ENCODE results near the gene GCN1. TPM values are rescaled to one million over a fixed set of nuclear protein-coding genes. Genes with fewer than 3 reads are reported as not detected.
A peak's percentile ranks its signal among the peaks of the same experiment; 100 is the strongest.

The GCN1 gene
- total and polyA plus RNA-seq, 2 donors (not counting 3 experiments of a cell fraction or from before 2014, with no cell fraction given), result 30.1 to 101 TPM

DNA sequence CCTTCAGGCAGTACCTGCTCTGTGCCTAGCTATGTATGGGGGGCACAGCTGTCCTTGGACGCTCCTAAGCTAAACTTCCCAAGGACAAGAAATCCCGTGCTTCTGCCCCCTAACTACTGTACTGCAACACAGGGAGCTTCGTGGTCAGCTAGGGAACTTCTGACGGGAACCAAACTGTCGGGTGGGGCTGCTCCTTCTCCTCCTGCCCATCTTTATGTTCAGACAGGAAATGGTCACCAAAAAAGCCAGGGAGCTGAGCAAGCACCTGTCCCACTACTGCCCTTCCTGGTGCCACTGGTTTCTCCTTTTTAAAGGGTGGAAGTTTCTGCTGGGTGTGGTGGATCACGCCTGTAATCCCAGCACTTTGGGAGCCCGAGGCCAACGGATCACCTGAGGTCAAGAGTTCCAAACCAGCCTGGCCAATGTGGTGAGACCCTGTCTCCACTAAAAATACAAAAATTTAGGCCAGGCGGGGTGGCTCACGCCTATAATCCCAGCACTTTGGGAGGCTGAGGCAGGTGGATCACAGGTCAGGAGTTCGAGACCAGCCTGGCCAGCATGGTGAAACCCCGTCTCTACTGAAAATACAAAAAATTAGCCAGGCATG is 44.4 kb upstream of the GCN1 start:
- H3K27ac ChIP-seq (ENCODE audit: insufficient read depth, low read depth, low read length), result peak overlapping the region; percentile 95
- TF ChIP-seq POLR2A (IDR thresholded peaks at IDR 0.05; ENCODE audit: low read depth, low read length) (no peak), GATA2 (IDR thresholded peaks at IDR 0.05; ENCODE audit: insufficient read depth, insufficient read length, low read depth, low read length) (no peak), JUN (IDR thresholded peaks at IDR 0.05; ENCODE audit: borderline replicate concordance, insufficient read depth, insufficient read length, low read depth) (no peak), MYC (IDR thresholded peaks at IDR 0.05; ENCODE audit: low read depth, low read length) (no peak), EZH2 (IDR thresholded peaks at IDR 0.05; ENCODE audit: borderline replicate concordance, low read depth, low read length, severe bottlenecking) (no peak), POLR2AphosphoS5 (IDR thresholded peaks at IDR 0.05; ENCODE audit: insufficient read depth, low read depth, low read length) (no peak), FOS (IDR thresholded peaks at IDR 0.05; ENCODE audit: borderline replicate concordance, insufficient read depth, low read length) (no peak)
- TF ChIP-seq, protein P1, sequence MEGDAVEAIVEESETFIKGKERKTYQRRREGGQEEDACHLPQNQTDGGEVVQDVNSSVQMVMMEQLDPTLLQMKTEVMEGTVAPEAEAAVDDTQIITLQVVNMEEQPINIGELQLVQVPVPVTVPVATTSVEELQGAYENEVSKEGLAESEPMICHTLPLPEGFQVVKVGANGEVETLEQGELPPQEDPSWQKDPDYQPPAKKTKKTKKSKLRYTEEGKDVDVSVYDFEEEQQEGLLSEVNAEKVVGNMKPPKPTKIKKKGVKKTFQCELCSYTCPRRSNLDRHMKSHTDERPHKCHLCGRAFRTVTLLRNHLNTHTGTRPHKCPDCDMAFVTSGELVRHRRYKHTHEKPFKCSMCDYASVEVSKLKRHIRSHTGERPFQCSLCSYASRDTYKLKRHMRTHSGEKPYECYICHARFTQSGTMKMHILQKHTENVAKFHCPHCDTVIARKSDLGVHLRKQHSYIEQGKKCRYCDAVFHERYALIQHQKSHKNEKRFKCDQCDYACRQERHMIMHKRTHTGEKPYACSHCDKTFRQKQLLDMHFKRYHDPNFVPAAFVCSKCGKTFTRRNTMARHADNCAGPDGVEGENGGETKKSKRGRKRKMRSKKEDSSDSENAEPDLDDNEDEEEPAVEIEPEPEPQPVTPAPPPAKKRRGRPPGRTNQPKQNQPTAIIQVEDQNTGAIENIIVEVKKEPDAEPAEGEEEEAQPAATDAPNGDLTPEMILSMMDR (IDR thresholded peaks at IDR 0.05; ENCODE audit: extremely low read depth in 1 of 2, insufficient read depth in 1 of 2, low read depth in 1 of 2, low read length in 2 of 2), result no peak
- TF ChIP-seq, protein P2, sequence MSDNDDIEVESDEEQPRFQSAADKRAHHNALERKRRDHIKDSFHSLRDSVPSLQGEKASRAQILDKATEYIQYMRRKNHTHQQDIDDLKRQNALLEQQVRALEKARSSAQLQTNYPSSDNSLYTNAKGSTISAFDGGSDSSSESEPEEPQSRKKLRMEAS (IDR thresholded peaks at IDR 0.05; ENCODE audit: insufficient read depth, insufficient read length), result no peak
- FAIRE-seq (no peak), DNase-seq (ENCODE audit: low read depth, low spot score) (no peak)
- no peaks in the 10 kb centered on the region for H3K27me3 ChIP-seq (ENCODE audit: control insufficient read depth in 2 of 2, insufficient read depth in 2 of 2, low read length in 2 of 2)
- ChIA-PET POLR2A (interaction anchor here (0.6 to 5.9 kb wide), 6 partner anchors 9 to 65 kb away, joined by 3 to 53 read pairs (median 10); partner anchors contain the start of genes RNU4-1, RNU4-2 and RPLP0), CTCF (interaction anchor here (24.5 to 33.5 kb wide), 2 partner anchors 11 to 19 kb away, joined by 906 to 1402 read pairs; partner anchors contain the start of gene PXN)
- no peaks in the 10 kb centered on the region for H3K36me3 ChIP-seq (ENCODE audit: control insufficient read depth in 2 of 2, extremely low read depth in 1 of 2, insufficient read depth in 2 of 2, low read length in 2 of 2)
- no peaks in the 10 kb centered on the region for H3K9me3 ChIP-seq (replicated peaks; ENCODE audit: control insufficient read depth, insufficient read depth, low read length)
- dilution Hi-C loops (cut with MboI; ENCODE audit: extremely low pct_ligation_motif_present, low sequenced_read_pairs), result no loop called here
- H3K4me1 ChIP-seq (ENCODE audit: control insufficient read depth, extremely low read depth, insufficient read depth, low read length), result peaks cover 90% of the 10 kb centered on the region
- no peak overlapping the region for H2AFZ ChIP-seq (ENCODE audit: low read depth, low read length)
- intact Hi-C loops (cut with micrococcal nuclease), result no loop called here
- no peaks in the 10 kb centered on the region for H3K9me1 ChIP-seq (replicated peaks; ENCODE audit: control insufficient read depth, extremely low read depth, insufficient read depth, low read length)
- BruUV-seq (replicated peaks), result no TSS peak
- peaks cover 93% of the 10 kb centered on the region for H3K79me2 ChIP-seq (ENCODE audit: control insufficient read depth, insufficient read depth, low read length)
- peak overlapping the region; percentile 61 for H3K9ac ChIP-seq (replicated peaks; ENCODE audit: extremely low read depth, insufficient read depth, low read length)
- H4K20me1 ChIP-seq (replicated peaks; ENCODE audit: control insufficient read depth, extremely low read depth, insufficient read depth, low read length), result no peaks in the 10 kb centered on the region
- no peak overlapping the region for H3K4me3 ChIP-seq (replicated peaks in 1 of 3; ENCODE audit: insufficient read depth in 1 of 3, low read depth in 1 of 3, low read length in 3 of 3)
- peak overlapping the region; percentile 47 for H3K4me2 ChIP-seq (ENCODE audit: insufficient read depth, low read length)

Data from endothelial cell of umbilical vein (primary cell).